SK-N-SH (cell line): ENCODE data around the gene DSP. TPM values are rescaled to one million over a fixed set of nuclear protein-coding genes. Genes with fewer than 3 reads are reported as not detected.

ENCODE experiments used
- CTCF ChIA-PET: fragments of 300-600, 350-600 bp; formaldehyde crosslinking; extraction: SDS; loops from one replicate; lab custom pipeline; 2021; lab: Yijun Ruan, JAX
- POLR2A ChIA-PET: fragments of 350-600 bp; sonication (Branson Sonifier 250); formaldehyde crosslinking; extraction: SDS; loops from one replicate; lab custom pipeline; 2020; ENCODE audit warnings: antibody characterized with exemption, inconsistent platforms; lab: Yijun Ruan, JAX
- DNase-seq: peaks from one replicate; pipeline ENCODE4 v3.0.0; 2012
- H2AFZ ChIP-seq: fragments of 200-600 bp; sonication (generic); 2 replicates; pipeline ENCODE4 v1.8.1; 2016; ENCODE audit warnings: antibody characterized with exemption, mild to moderate bottlenecking, low read depth
- H3F3A ChIP-seq: fragments of 200-600 bp; sonication (generic); replicated peaks from 2 replicates; pipeline ENCODE3; 2016; ENCODE audit warnings: antibody characterized with exemption, mild to moderate bottlenecking; ENCODE audit not compliant: insufficient read depth
- H3K27ac ChIP-seq, 2 experiments: fragments of 200-500 bp in 1 of 2; fragments of 200-600 bp in 1 of 2; sonication (Bioruptor generic) in 1 of 2; sonication (generic), shearing (Covaris generic) in 1 of 2; 2 replicates each; pipeline versions ENCODE4 v1.5.1 to v1.6.1; 2014 to 2016; ENCODE audit warnings: low read depth in 2 of 2, inconsistent platforms in 1 of 2, low read length in 1 of 2, mild to moderate bottlenecking in 1 of 2, mixed read lengths in 1 of 2
- H3K27me3 ChIP-seq: fragments of 200-600 bp; sonication (generic), shearing (Covaris generic); 2 replicates; pipeline ENCODE4 v1.6.1; 2016; ENCODE audit warnings: mixed run types; ENCODE audit not compliant: insufficient read depth
- H3K36me3 ChIP-seq, 2 experiments: fragments of 200-500 bp in 1 of 2; fragments of 200-600 bp in 1 of 2; sonication (Bioruptor generic) in 1 of 2; sonication (generic) in 1 of 2; replicated peaks in 1 of 2; 2 replicates each; pipeline versions ENCODE3 to v1.5.1; 2014 to 2016; ENCODE audit warnings: low read length in 1 of 2, mild to moderate bottlenecking in 1 of 2; ENCODE audit not compliant: insufficient read depth in 2 of 2, control insufficient read depth in 1 of 2
- H3K4me1 ChIP-seq, 2 experiments: fragments of 200-500 bp in 1 of 2; fragments of 200-600 bp in 1 of 2; sonication (Bioruptor generic) in 1 of 2; sonication (generic), shearing (Covaris generic) in 1 of 2; 2 replicates each; pipeline versions ENCODE4 v1.5.1 to v1.6.1; 2014 to 2016; ENCODE audit warnings: low read depth in 1 of 2, low read length in 1 of 2, mixed run types in 1 of 2; ENCODE audit not compliant: insufficient read depth in 2 of 2, control insufficient read depth in 1 of 2
- H3K4me2 ChIP-seq: fragments of 200-600 bp; sonication (generic), shearing (Covaris generic); 2 replicates; pipeline ENCODE4 v1.6.1; 2017; ENCODE audit warnings: mixed run types
- H3K4me3 ChIP-seq, 2 experiments: fragments of 200-500 bp in 1 of 2; fragments of 200-600 bp in 1 of 2; sonication (Bioruptor generic) in 1 of 2; sonication (generic), shearing (Covaris generic) in 1 of 2; 2 replicates each; pipeline versions ENCODE4 v1.5.1 to v1.8.1; 2014 to 2016; ENCODE audit warnings: low read depth in 2 of 2, inconsistent platforms in 1 of 2, low read length in 1 of 2, mild to moderate bottlenecking in 1 of 2, mixed read lengths in 1 of 2, moderate library complexity in 1 of 2
- H3K79me2 ChIP-seq: fragments of 200-600 bp; sonication (generic); 2 replicates; pipeline ENCODE4 v1.8.1; 2017; ENCODE audit warnings: mild to moderate bottlenecking; ENCODE audit not compliant: insufficient read depth
- H3K9ac ChIP-seq: fragments of 200-600 bp; sonication (generic); 2 replicates; pipeline ENCODE4 v1.6.1; 2017; ENCODE audit warnings: mixed run types
- H3K9me2 ChIP-seq: fragments of 200-600 bp; sonication (generic); 2 replicates; pipeline ENCODE4 v1.6.1; 2017; ENCODE audit warnings: mixed run types
- H3K9me3 ChIP-seq: fragments of 200-600 bp; sonication (generic); 2 replicates; pipeline ENCODE4 v1.6.1; 2017; ENCODE audit warnings: mixed run types, mild to moderate bottlenecking, moderate library complexity
- H4K20me1 ChIP-seq: fragments of 200-600 bp; sonication (generic); 2 replicates; pipeline ENCODE4 v1.6.1; 2017; ENCODE audit warnings: mild to moderate bottlenecking, mixed run types; ENCODE audit not compliant: insufficient read depth
- CHD2 ChIP-seq: fragments of 150-350 bp; IDR thresholded peaks from 2 replicates; pipeline ENCODE4 v1.6.1; 2018; ENCODE audit warnings: low read length; ENCODE audit not compliant: partially characterized antibody
- CTCF ChIP-seq: fragments of 200-600 bp; sonication (generic); IDR thresholded peaks from 2 replicates; pipeline ENCODE4 v1.6.1; 2017; ENCODE audit warnings: antibody characterized with exemption, mild to moderate bottlenecking, moderate library complexity
- ELF1 ChIP-seq: IDR thresholded peaks from 2 replicates; pipeline ENCODE4 v1.4.0; 2012
- EP300 ChIP-seq, 2 experiments: IDR thresholded peaks; 2 replicates each; pipeline versions ENCODE4 v1.4.0 to v1.6.1; 2012; ENCODE audit warnings: borderline replicate concordance in 1 of 2, low read depth in 1 of 2, low read length in 1 of 2
- EZH2phosphoT487 ChIP-seq: fragments of 200-600 bp; sonication (generic); IDR thresholded peaks from 2 replicates; pipeline ENCODE4 v1.6.1; 2017; ENCODE audit warnings: low read depth, mixed run types, mild to moderate bottlenecking, antibody characterized with exemption, moderate library complexity, borderline replicate concordance
- FOXJ3 ChIP-seq: sonication (generic); formaldehyde crosslinking; IDR thresholded peaks from 2 replicates; pipeline ENCODE4 v1.5.1; 2020; ENCODE audit warnings: mild to moderate bottlenecking, missing genetic modification reagents
- FOXM1 ChIP-seq: IDR thresholded peaks from 2 replicates; pipeline ENCODE4 v1.4.0; 2012; ENCODE audit warnings: low read depth, mild to moderate bottlenecking
- GABPA ChIP-seq: IDR thresholded peaks from 2 replicates; pipeline ENCODE4 v1.4.0; 2012; ENCODE audit warnings: low read depth, mild to moderate bottlenecking
- GATA2 ChIP-seq: sonication (generic); formaldehyde crosslinking; IDR thresholded peaks from 2 replicates; pipeline ENCODE4 v1.5.0; 2020; ENCODE audit warnings: mild to moderate bottlenecking, missing genetic modification reagents
- MAX ChIP-seq: IDR thresholded peaks from 2 replicates; pipeline ENCODE4 v1.4.0; 2012; ENCODE audit warnings: low read depth
- MEF2A ChIP-seq: IDR thresholded peaks from 2 replicates; pipeline ENCODE4 v1.4.0; 2012; ENCODE audit warnings: low read depth, borderline replicate concordance
- MXI1 ChIP-seq: IDR thresholded peaks from 2 replicates; pipeline ENCODE4 v1.6.1; 2012; ENCODE audit warnings: mild to moderate bottlenecking, low read depth, low read length, improper control_type of control experiment
- NFIC ChIP-seq: IDR thresholded peaks from 2 replicates; pipeline ENCODE4 v1.4.0; 2012; ENCODE audit warnings: borderline replicate concordance
- POLR2AphosphoS5 ChIP-seq: IDR thresholded peaks from 2 replicates; pipeline ENCODE4 v1.6.1; 2012; ENCODE audit warnings: low read depth, low read length
- RCOR1 ChIP-seq: fragments of 150-350 bp; IDR thresholded peaks from 2 replicates; pipeline ENCODE4 v1.6.1; 2017; ENCODE audit warnings: antibody characterized with exemption, low read length
- RFX5 ChIP-seq: IDR thresholded peaks from 2 replicates; pipeline ENCODE4 v1.6.1; 2012; ENCODE audit warnings: mild to moderate bottlenecking, improper control_type of control experiment, low read length
- RXRA ChIP-seq: IDR thresholded peaks from 2 replicates; pipeline ENCODE4 v1.4.0; 2012; ENCODE audit warnings: low read depth, mild to moderate bottlenecking, borderline replicate concordance
- SIN3A ChIP-seq: IDR thresholded peaks from 2 replicates; pipeline ENCODE4 v1.6.1; 2012; ENCODE audit warnings: low read depth, mild to moderate bottlenecking, low read length, moderate library complexity, borderline replicate concordance
- SMC3 ChIP-seq: IDR thresholded peaks from 2 replicates; pipeline ENCODE4 v1.6.1; 2012; ENCODE audit warnings: low read depth, low read length, improper control_type of control experiment
- TCF12 ChIP-seq: IDR thresholded peaks from 2 replicates; pipeline ENCODE4 v1.4.0; 2012
- TEAD4 ChIP-seq: IDR thresholded peaks from 2 replicates; pipeline ENCODE4 v1.4.0; 2012; ENCODE audit warnings: mild to moderate bottlenecking, borderline replicate concordance; ENCODE audit not compliant: insufficient read depth
- WGBS: methylation state at CpG from one replicate; pipeline ENCODE4 v1.1.6; 2017; ENCODE audit warnings: low lambda C conversion rate; 5-methylcytosine and 5-hydroxymethylcytosine counted together
- polyA plus RNA-seq, 3 experiments: library from polyadenylated mRNA; depleted of rRNA; stranded (reverse); fragments of >200 nt; gene quantifications; 2 replicates each; pipeline ENCODE4 v1.2.3, GENCODE V29; 2012
- TF ChIP-seq, protein P1 (sequence below): IDR thresholded peaks from 2 replicates; pipeline ENCODE4 v1.6.1; 2012; ENCODE audit warnings: mild to moderate bottlenecking, low read depth, low read length, moderate library complexity

DSP gene
- polyA plus RNA-seq, 1 of the 3 experiments (the other 2 are of a cell fraction): 0.02 TPM

DNA sequence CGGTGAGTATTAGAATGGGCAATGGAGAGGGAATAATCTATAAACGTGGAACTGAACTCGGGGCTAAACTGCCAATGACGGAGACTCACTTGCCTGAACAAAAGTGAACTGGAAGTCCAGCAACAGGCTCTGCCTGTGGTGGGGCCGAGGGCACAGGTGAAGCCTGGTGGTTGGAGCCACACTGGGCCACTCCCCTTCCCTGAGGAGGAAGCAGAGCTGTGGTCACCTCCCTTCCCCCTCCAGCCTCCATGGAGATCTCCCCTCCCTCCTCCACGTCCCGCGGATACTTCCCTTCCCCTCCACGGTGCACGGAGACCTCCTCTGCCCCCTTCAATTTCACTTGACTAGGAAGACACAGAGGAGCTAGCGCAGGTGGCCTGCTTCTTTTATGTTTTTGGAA lies 14.7 kb upstream of the DSP start:
- DNase-seq: no peak
- H4K20me1 ChIP-seq: no peaks in the 10 kb centered on the region
- TF ChIP-seq GABPA (no peak), SMC3 (no peak), RXRA (no peak), MXI1 (no peak), RCOR1 (no peak), EP300 (IDR thresholded peaks at IDR 0.05; ENCODE audit: borderline replicate concordance in 1 of 2, low read depth in 1 of 2, low read length in 1 of 2) (no peak), TEAD4 (no peak), FOXM1 (no peak), CTCF (no peak), POLR2AphosphoS5 (no peak), FOXJ3 (no peak)
- peaks cover 0 to 8% of the 10 kb centered on the region in 2 experiments; a peak in 1 of 4 replicates for H3K4me1 ChIP-seq
- H3K4me2 ChIP-seq: no peak overlapping the region
- no peak overlapping the region for H2AFZ ChIP-seq
- no peaks in the 10 kb centered on the region for H3F3A ChIP-seq
- no peaks in the 10 kb centered on the region for H3K79me2 ChIP-seq
- no peak overlapping the region for H3K4me3 ChIP-seq
- H3K9me2 ChIP-seq: no peaks in the 10 kb centered on the region
- no peaks in the 10 kb centered on the region for H3K9me3 ChIP-seq
- H3K27ac ChIP-seq: no peak overlapping the region
- no peaks in the 10 kb centered on the region; the same call in 1 of the 2 replicates for H3K27me3 ChIP-seq
- no peak overlapping the region for H3K9ac ChIP-seq
- CTCF ChIA-PET: no interaction called here
- no peaks in the 10 kb centered on the region for H3K36me3 ChIP-seq
- POLR2A ChIA-PET: no interaction called here
- WGBS: 50% methylated on average over 11 of the region's 11 CpGs

- Histone ChIP-seq H3K4me3 (no peak overlapping the region), H3K4me2 (no peak overlapping the region), H3F3A (no peaks in the 10 kb centered on the region), H3K4me1 (peaks cover 0 to 8% of the 10 kb centered on the region in 2 experiments; a peak in 1 of 4 replicates), H4K20me1 (no peaks in the 10 kb centered on the region), H3K36me3 (no peaks in the 10 kb centered on the region), H2AFZ (no peak overlapping the region), H3K9ac (no peak overlapping the region), H3K79me2 (no peaks in the 10 kb centered on the region), H3K9me2 (no peaks in the 10 kb centered on the region), H3K9me3 (no peaks in the 10 kb centered on the region), H3K27me3 (no peaks in the 10 kb centered on the region; the same call in 1 of the 2 replicates), H3K27ac (peak overlapping the region in 1 of 2 experiments; percentile 27; a peak in 1 of 4 replicates)
- POLR2A ChIA-PET: no interaction called here
- CTCF ChIA-PET: interaction anchor here (0.9 kb wide), 1 partner anchor 10 kb away, joined by 3 read pairs; no protein-coding TSS in a partner anchor
- no peak for DNase-seq
- WGBS: 11% methylated on average over 5 of the region's 5 CpGs
- no peak for TF ChIP-seq CHD2
- TF ChIP-seq RFX5: no peak
- no peak for TF ChIP-seq NFIC
- no peak for TF ChIP-seq RCOR1
- TF ChIP-seq MAX: no peak
- no peak for TF ChIP-seq GATA2 (CRISPR knock-in tag)
- TF ChIP-seq ELF1: no peak
- TF ChIP-seq, protein P1, sequence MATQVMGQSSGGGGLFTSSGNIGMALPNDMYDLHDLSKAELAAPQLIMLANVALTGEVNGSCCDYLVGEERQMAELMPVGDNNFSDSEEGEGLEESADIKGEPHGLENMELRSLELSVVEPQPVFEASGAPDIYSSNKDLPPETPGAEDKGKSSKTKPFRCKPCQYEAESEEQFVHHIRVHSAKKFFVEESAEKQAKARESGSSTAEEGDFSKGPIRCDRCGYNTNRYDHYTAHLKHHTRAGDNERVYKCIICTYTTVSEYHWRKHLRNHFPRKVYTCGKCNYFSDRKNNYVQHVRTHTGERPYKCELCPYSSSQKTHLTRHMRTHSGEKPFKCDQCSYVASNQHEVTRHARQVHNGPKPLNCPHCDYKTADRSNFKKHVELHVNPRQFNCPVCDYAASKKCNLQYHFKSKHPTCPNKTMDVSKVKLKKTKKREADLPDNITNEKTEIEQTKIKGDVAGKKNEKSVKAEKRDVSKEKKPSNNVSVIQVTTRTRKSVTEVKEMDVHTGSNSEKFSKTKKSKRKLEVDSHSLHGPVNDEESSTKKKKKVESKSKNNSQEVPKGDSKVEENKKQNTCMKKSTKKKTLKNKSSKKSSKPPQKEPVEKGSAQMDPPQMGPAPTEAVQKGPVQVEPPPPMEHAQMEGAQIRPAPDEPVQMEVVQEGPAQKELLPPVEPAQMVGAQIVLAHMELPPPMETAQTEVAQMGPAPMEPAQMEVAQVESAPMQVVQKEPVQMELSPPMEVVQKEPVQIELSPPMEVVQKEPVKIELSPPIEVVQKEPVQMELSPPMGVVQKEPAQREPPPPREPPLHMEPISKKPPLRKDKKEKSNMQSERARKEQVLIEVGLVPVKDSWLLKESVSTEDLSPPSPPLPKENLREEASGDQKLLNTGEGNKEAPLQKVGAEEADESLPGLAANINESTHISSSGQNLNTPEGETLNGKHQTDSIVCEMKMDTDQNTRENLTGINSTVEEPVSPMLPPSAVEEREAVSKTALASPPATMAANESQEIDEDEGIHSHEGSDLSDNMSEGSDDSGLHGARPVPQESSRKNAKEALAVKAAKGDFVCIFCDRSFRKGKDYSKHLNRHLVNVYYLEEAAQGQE: no peak
- TF ChIP-seq MEF2A: no peak
- no peak for TF ChIP-seq SMC3
- no peak for TF ChIP-seq CTCF
- no peak for TF ChIP-seq SIN3A
- no peak for TF ChIP-seq MXI1
- TF ChIP-seq POLR2AphosphoS5: no peak
- no peak for TF ChIP-seq TCF12
- no peak for TF ChIP-seq EZH2phosphoT487
Measured at GRCh38 chr6:7528565-7528964, 12.9 kb upstream of the DSP start.
